Umbilical cord (tissue), 2 donors: ENCODE results near the gene SDHD. TPM values are rescaled to one million over a fixed set of nuclear protein-coding genes. Genes with fewer than 3 reads are reported as not detected.

Source experiments
- DNase-seq: peaks from one replicate; pipeline ENCODE4 v3.0.0-alpha.2; 2015; ENCODE audit warnings: low spot score
- total RNA-seq: library from RNA; depleted of rRNA; stranded (reverse); fragments of >200 nt; gene quantifications from one replicate; pipeline ENCODE4 v1.2.3, GENCODE V29; 2014; ENCODE audit warnings: low replicate concordance; ENCODE audit not compliant: insufficient read depth

The SDHD gene
- total RNA-seq, 1 donor from 2014 or later, result 110 TPM

DNA sequence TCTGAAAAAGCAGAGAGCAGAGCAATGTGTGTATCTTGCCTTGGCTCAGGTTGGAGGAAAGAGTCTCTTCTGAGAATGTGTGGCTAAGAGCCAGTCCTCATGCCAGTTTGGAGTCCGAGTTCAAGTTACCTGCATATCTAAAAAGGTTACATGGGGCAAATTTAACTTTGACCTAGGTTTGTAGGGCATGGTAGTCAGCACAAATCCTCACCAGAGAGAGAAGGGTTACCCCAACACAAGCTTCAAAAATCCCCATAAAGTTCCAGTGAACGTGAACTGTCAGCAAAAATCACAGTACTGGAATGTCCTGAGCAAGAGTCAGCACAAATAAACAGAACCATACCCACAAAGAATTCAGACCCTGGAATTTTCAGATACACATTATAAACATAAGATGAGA, 13.8 kb downstream of the SDHD start:
- peak; percentile 44 for DNase-seq

DNA sequence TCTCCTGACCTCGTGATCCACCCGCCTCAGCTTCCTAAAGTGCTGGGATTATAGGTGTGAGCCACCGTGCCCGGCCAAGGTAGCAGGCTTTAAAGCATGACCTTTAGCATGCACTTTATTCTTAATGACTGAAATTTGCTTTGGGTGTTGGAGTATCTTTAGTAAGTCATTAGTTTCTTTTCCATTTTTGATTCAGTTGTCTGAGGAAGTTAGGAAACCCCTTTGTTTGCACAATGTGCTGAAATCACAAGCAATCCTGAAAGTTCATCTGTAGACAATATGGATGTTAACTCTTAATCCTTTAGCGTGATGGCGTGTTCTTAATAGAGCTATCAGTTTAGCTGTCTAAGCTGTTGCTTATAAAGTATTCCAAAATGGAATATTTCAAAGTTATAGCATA, 16.8 kb downstream of the SDHD start:
- DNase-seq, result no peak

DNA sequence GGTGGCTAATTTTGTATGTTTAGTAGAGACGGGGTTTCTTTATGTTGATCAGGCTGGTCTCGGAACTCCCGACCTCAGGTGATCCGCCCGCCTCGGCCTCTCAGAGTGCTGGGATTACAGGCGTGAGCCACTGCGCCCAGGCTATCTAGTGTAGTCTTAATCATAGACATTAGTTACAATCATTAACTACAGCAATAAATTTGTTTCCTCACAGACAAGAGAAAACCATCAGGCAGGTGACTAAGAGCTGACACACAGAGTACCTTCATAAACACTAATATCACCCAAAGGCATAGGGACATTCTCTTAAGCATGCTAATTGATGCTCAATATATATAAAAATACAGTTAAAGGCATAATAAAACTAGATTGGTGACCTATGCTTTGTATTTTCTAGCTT, 19.4 kb downstream of the SDHD start:
- DNase-seq, result no peak

DNA sequence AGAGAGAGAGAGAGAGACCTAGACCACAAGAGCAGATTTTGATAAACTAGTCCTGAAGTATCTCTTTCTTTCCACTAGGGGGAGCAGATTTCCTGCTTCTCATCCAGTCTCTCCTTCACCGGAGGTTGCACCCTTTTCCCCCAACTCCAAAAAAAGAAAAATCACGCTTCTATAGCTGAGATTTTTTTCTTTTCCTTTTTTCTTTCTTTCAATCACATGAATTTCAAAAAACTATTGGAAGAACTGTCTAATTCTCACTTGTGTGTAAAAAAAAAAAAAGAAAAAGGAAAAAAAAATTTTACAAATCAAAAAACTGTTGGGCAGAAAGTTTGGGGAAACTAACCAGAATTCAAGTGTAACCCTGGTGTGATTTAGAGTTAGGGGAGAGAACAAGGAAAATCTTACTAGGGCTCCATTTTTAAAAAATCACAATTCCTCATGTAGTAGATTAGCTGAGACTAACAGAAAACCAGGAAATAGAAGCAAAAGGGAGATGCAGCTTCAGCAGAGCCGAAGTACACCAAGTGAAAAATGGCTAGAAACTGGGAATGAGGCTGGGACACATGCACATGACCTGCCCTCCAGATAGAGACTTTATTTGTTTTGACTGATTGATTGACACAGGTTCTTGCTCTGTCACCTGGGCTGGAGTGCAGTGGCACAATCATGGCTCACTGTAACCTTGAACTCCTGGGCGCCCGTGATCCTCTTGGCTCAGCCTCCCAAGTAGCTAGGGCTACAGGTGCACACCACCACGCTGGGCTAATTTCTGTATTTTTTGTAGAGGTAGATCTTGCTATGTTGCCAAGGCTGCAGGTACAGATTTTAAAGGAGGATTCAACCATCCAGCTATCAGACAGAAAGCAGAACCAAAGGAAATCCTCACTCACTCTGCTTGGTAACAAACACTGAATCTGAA, 27.1 kb downstream of the SDHD start:
- DNase-seq, result peak; percentile 68

DNA sequence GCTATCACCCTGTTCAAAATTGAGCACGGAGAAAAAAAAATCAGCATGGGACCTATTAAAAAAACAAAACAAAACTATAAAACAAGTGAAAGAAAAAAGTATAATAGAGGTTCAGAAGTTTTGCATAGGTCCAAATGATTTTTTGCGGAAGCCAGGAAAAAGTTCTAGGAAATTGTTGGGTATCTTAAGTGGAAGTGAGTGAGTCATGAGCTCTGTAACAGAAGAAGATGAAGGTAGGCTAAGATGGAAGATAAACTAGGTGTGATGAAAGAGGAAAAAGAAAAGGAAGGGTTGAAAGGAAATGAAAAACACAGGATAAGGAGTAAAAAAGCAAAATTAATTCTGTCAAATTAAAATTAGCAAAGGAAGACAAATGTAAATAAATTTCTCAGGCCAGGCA, 27.8 kb downstream of the SDHD start:
- no peak for DNase-seq

DNA sequence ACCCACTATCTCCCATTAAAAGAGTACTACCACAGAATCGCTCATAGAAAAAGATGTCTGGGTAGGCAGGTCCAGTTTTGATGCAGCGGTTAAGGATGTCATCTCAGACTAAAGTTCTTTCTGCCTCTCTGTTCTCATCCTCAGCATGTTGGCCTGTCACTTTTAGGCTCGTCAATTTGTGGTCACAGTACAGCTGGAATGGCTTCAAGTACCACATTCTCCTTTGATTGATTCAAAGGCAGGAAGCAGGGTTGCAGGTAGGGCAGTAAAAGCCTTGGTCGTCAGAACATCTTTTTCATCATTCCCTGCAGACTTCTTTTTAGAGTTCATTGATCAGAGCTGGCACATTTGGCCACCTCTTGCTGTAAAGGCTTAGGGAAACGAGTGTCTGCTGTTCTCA, 28.7 kb downstream of the SDHD start:
- no peak for DNase-seq

DNA sequence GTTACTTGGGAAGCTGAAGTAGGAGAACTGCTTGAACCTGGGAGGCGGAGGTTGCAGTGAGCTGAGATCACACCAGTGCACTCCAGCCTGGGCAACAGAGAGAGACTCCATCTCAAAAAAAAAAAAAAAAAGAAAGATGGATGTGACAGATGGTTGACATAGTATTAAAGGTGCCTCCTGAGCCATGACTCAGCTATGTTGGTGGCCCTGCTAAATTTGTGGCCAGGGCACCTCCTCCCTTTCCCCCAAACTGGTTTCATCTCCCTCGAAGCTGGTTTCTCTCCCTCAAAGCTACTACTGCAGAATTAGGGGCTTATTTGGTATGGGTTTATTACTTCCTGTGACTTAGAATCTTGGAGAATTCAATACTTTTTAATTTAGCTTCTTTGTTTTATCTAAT, 31.5 kb downstream of the SDHD start:
- no peak for DNase-seq

DNA sequence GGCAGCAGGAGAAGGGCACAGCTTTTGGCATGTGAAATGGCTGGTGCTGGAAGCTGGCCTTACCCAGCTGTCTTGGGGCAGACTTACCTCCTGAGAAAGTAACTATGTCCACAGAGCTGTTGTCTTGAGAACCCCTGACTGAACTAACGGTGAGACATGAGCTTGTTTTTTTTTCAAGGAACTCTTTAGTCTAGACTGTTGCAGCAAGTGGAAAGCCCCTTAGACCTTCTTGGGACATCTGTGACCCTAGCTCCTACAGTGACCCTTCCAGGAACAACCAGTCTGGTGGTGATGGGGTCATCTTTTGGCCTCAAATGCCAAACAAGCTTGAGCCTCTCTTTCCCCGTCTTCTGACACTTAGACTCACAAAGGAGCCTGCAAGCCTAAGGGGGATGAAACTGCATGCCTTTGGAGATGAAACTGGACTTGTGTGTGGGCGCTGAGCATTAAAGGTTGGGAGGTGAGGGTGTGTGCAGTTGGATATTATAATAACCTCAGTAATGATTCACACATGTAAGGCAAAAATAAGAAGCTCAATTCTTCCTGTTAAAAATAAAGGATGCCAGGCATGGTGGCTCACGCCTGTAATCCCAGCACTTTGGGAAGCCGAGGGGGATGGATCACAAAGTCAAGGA, 35.4 kb downstream of the SDHD start:
- DNase-seq, result no peak

DNA sequence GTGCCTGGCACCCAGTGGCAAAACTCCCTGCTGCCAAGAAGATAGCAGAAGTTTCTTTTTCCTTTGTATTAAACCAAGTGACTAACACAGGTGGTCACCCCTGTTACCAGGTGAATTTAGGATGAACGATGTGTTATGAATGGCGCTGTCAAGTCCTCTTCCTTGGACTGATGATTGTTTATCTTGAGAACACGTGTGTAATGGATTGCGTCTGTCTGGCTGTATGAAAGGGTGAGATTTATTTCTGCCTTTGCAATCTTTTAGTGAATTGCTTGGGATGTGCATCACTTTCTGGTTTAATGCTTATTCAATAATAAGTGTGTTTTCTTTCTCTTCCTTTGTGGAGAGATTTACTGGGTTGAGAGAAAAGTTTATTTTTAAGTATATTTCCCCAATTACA, 36.5 kb downstream of the SDHD start:
- DNase-seq, result no peak

DNA sequence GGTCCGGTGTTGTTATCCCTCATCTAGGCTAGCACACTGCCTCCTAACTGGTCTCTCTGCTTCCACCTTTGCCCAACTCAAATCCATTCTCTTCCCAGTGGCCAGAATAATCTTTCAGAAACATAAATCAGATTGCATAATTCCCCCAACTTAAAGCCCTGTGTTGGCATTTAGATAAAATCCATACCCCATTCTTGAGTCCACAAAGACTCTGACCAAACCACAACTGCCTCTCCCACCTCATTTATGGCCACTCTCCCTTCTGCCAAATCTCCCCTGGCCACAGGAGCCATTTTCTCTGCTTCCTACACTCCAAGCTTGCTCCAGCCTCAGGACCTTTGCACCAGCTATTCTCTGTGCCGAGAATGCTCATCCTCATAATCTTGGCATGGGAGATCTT, 40.4 kb downstream of the SDHD start:
- DNase-seq, result no peak

DNA sequence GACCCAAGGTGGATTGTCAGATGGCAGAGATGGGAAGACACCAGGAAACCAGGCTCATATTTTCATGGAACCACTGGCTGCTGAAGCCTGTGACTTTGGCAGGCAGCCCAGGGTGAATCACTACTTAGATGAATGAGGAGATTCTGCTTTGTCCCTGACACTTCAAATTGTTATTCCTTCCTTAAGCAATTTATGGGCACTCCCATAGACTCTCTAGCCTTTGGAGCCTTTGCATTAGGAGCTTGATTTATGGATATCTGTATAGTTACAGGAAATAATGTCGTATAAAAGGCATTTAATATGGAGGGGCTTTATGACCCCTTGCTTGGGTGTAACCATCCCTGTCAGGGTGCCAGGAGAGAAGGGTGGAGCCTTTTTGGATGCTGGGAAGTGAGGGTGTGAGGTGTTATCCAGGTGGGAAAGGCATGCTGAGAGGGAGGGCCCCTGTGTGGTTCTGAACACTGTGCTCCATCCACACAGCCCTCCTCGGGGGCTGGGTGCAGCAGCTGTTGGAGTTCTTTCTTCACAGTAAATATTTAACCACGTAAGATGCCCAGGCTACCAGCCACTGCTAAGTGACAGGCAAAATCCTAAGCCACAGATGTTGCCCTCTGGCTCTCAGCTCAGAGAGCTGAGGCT, 41.9 kb downstream of the SDHD start:
- DNase-seq, result peak; percentile 52

DNA sequence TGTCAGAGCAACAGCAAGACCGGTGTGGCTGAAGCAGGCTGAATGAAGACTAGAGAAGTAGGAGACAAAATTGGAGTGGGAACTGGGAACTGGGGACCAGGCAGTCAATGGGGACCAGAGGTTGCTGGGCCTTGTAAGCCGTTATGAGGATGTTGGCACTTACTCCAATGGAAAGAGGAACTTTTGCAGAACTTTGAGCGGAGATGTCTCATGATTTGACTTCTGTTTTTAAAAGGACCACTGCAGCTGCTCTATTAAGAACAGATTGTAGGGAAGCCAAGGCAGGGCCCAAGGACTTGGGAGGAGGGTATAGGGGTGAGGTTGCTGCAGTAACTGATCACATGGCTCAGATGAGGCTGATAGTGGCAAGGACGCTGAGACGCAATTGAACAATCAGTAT, 43.0 kb downstream of the SDHD start:
- peak; percentile 55 for DNase-seq

DNA sequence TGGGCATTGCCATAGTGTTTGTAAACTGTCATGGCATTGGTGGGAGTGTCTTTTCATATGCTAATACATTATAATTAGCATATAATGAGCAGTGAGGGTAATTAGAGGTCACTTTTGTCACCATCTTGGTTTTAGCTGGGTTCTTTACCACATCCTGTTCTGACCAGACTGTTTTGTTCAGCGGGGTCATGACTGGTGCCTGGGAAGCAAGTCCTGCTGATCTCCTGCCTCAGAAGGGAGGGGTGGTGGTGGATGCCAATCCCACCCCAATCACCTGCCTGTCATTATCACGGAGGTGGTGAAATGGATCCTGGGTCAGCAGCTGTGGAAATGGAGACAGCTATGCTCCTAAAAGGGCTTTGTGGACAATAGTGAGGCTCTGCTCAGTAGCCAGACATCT, 46.1 kb downstream of the SDHD start:
- no peak for DNase-seq

DNA sequence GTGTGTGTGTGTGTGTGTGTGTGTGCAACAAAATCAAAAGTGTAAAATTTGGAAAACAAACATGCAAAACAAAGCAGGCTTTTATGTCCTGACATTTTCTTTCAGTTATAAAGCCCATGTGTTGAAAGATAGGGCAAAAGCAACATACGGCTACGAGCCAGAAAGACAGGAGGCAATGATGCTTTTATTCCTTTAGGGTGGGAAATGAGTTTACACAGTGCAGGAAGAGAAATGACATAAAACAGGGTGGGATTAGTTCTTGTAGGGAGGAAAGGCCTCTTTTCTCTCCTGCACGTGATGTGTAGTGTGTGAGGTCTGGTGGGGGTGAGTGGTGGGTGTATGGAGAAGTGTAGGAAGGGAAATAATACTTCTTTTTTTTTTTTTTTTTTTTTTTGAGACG, 47.8 kb downstream of the SDHD start:
- DNase-seq, result peak; percentile 11

DNA sequence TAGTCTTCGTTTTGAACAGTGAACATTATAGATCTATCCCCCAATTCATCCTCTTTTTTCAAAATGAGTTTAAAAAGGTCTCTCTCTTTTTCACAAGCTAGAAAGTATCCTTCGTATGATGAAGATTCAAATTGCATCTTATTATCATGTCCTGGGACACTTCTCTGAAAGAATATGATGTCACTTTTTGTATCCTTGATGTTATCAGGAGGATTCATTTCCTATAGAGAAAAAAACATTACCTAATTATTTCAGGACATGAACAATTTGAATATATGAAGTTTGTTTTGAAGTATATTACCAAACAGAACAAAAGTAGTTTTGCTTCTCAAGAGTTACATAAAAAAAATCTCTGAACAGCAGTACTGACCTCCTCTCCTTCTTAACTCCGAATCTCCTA, 56.9 kb downstream of the SDHD start:
- no peak for DNase-seq

Other genes starting within 250 kb of the SDHD start
- gene ALG9, start 215.3 kb upstream of the SDHD start, total RNA-seq, result 54.7 TPM
- gene FDXACB1, start 207.7 kb upstream of the SDHD start, total RNA-seq, result 0.48 TPM
- gene CFAP68, start 207.3 kb upstream of the SDHD start, total RNA-seq, result 35.2 TPM
- gene CRYAB, start 175.1 kb upstream of the SDHD start, total RNA-seq, result 55.6 TPM
- not detected for gene HSPB2, start 174.1 kb upstream of the SDHD start, total RNA-seq
- gene C11orf52, start 168.0 kb upstream of the SDHD start, total RNA-seq, result 1.9 TPM
- 79.0 TPM for gene DIXDC1, start 149.5 kb upstream of the SDHD start, total RNA-seq
- gene DLAT, start 61.5 kb upstream of the SDHD start, total RNA-seq, result 16.6 TPM
- not detected for gene PIH1D2, start 12.9 kb upstream of the SDHD start, total RNA-seq
- gene NKAPD1, start 12.6 kb upstream of the SDHD start, total RNA-seq, result 18.3 TPM
- 37.3 TPM for gene TIMM8B, start 117 bp upstream of the SDHD start, total RNA-seq
- gene IL18, start 77.2 kb downstream of the SDHD start, total RNA-seq, result 16.9 TPM
- 3.1 TPM for gene TEX12, start 80.5 kb downstream of the SDHD start, total RNA-seq
- gene BCO2, start 88.6 kb downstream of the SDHD start, total RNA-seq, result 22.1 TPM
- gene PTS, start 139.6 kb downstream of the SDHD start, total RNA-seq, result 60.7 TPM
- not detected for gene PLET1, start 174.0 kb downstream of the SDHD start, total RNA-seq